Hepatocyte (in vitro differentiated cells): ENCODE measurements around the gene TMC6. TPM values are rescaled to one million over a fixed set of nuclear protein-coding genes. Genes with fewer than 3 reads are reported as not detected.
"Not testable (repeated sequence)": the region's sequence is repeated elsewhere in the genome, so short reads cannot be mapped to it uniquely, and the experiment has no call there.

Experiments
- DNase-seq: peaks from one replicate; pipeline ENCODE4 v3.0.0-alpha.2; 2016; ENCODE audit warnings: low spot score
- H2AFZ ChIP-seq: fragments of 200-600 bp; sonication (generic); 2 replicates; pipeline ENCODE4 v1.6.0; 2016; ENCODE audit warnings: antibody characterized with exemption, mild to moderate bottlenecking
- H3K27ac ChIP-seq: fragments of 200-600 bp; sonication (generic); 2 replicates; pipeline ENCODE4 v1.5.1; 2016; ENCODE audit warnings: mild to moderate bottlenecking
- H3K27me3 ChIP-seq: fragments of 200-600 bp; sonication (generic); 2 replicates; pipeline ENCODE4 v1.6.1; 2016
- H3K36me3 ChIP-seq: fragments of 200-600 bp; sonication (generic); replicated peaks from 2 replicates; pipeline ENCODE4 v1.5.1; 2016; ENCODE audit warnings: low read depth; ENCODE audit not compliant: insufficient read depth
- H3K4me1 ChIP-seq: fragments of 200-600 bp; sonication (generic); 2 replicates; pipeline ENCODE4 v1.5.1; 2016; ENCODE audit warnings: mild to moderate bottlenecking, moderate library complexity; ENCODE audit not compliant: insufficient read depth
- H3K4me2 ChIP-seq: fragments of 200-600 bp; sonication (generic); 2 replicates; pipeline ENCODE4 v1.6.0; 2016
- H3K4me3 ChIP-seq: fragments of 200-600 bp; sonication (generic); 2 replicates; pipeline ENCODE4 v1.5.1; 2016; ENCODE audit warnings: mild to moderate bottlenecking
- H3K79me2 ChIP-seq: fragments of 200-600 bp; sonication (generic); 2 replicates; pipeline ENCODE4 v1.6.0; 2017; ENCODE audit warnings: mild to moderate bottlenecking
- H3K9me2 ChIP-seq: fragments of 200-600 bp; sonication (generic); replicated peaks from 2 replicates; pipeline ENCODE4 v1.6.0; 2017; ENCODE audit warnings: mild to moderate bottlenecking; ENCODE audit not compliant: insufficient read depth
- H3K9me3 ChIP-seq: fragments of 200-600 bp; sonication (generic); 2 replicates; pipeline ENCODE4 v1.5.1; 2016; ENCODE audit warnings: low read depth, mild to moderate bottlenecking
- H4K20me1 ChIP-seq: fragments of 200-600 bp; sonication (generic); 2 replicates; pipeline ENCODE4 v1.6.0; 2016; ENCODE audit warnings: mild to moderate bottlenecking; ENCODE audit not compliant: insufficient read depth, poor library complexity, severe bottlenecking
- EZH2 ChIP-seq: fragments of 200-600 bp; sonication (generic); IDR thresholded peaks from 2 replicates; pipeline ENCODE4 v1.6.1; 2016; ENCODE audit warnings: antibody characterized with exemption, mild to moderate bottlenecking, borderline replicate concordance
- EZH2phosphoT487 ChIP-seq: fragments of 200-600 bp; sonication (generic); IDR thresholded peaks from one replicate; pipeline ENCODE4 v1.6.1; 2018; ENCODE audit warnings: antibody characterized with exemption, mild to moderate bottlenecking, low read depth, moderate library complexity; ENCODE audit not compliant: unreplicated experiment, severe bottlenecking
- WGBS: methylation state at CpG from one replicate; pipeline ENCODE4 v1.1.6; 2016; ENCODE audit warnings: low lambda C conversion rate; ENCODE audit errors: missing lambda C conversion rate; 5-methylcytosine and 5-hydroxymethylcytosine counted together
- polyA plus RNA-seq: library from polyadenylated mRNA; unstranded; fragments of >200 nt; fragmentation: Nextera tagmentation; extraction: Ambion mirVana; gene quantifications from 2 replicates; pipeline ENCODE4 v1.2.1, GENCODE V29; 2016
- total RNA-seq: library from RNA; depleted of rRNA; stranded (reverse); fragments of >200 nt; gene quantifications from 2 replicates; pipeline ENCODE4 v1.2.3, GENCODE V29; 2014
- TF ChIP-seq, protein P1 (sequence below): fragments of 200-600 bp; sonication (generic); IDR thresholded peaks from 2 replicates; pipeline ENCODE4 v1.5.1; 2016; ENCODE audit warnings: antibody characterized with exemption, mild to moderate bottlenecking; ENCODE audit not compliant: poor library complexity

The TMC6 gene
- total and polyA plus RNA-seq, 2 experiments from 2014 or later: 26.7 to 57.9 TPM

DNA sequence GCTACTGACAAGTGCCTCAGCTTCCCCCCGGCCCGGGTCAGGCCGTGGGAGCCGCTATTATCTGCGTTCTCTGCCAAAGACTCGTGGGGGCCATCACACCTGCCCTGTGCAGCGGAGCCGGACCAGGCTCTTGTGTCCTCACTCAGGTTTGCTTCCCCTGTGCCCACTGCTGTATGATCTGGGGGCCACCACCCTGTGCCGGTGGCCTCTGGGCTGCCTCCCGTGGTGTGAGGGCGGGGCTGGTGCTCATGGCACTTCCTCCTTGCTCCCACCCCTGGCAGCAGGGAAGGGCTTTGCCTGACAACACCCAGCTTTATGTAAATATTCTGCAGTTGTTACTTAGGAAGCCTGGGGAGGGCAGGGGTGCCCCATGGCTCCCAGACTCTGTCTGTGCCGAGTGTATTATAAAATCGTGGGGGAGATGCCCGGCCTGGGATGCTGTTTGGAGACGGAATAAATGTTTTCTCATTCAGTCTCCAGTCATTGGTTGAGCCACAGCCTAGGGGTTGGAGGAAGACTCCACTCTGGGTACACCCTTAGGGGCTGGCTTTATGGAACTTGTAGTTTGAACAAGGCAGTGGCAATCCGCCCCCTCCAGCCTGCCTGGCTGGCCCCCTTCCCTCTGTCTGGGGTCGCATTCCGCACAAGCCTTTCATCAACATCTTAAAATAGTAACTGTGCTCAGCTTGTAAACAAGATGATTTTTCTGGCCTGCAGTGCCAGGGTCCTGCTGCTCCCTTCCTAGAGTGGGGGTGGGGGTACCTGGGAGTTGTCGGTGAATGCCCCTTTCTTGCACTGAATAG lies 43.9 kb upstream of the TMC6 start:
- H3K36me3 ChIP-seq: no peaks in the 10 kb centered on the region
- 66% methylated on average over 19 of the region's 19 CpGs for WGBS
- H3K27ac ChIP-seq: peak overlapping the region; percentile 66
- DNase-seq: no peak
- no peaks in the 10 kb centered on the region for H3K9me3 ChIP-seq
- H3K4me1 ChIP-seq: peaks cover 20% of the 10 kb centered on the region
- peaks cover 16% of the 10 kb centered on the region for H3K79me2 ChIP-seq
- H4K20me1 ChIP-seq: no peaks in the 10 kb centered on the region
- H3K9me2 ChIP-seq: no peaks in the 10 kb centered on the region
- H2AFZ ChIP-seq: no peak overlapping the region
- TF ChIP-seq EZH2 (no peak), EZH2phosphoT487 (no peak)
- TF ChIP-seq, protein P1, sequence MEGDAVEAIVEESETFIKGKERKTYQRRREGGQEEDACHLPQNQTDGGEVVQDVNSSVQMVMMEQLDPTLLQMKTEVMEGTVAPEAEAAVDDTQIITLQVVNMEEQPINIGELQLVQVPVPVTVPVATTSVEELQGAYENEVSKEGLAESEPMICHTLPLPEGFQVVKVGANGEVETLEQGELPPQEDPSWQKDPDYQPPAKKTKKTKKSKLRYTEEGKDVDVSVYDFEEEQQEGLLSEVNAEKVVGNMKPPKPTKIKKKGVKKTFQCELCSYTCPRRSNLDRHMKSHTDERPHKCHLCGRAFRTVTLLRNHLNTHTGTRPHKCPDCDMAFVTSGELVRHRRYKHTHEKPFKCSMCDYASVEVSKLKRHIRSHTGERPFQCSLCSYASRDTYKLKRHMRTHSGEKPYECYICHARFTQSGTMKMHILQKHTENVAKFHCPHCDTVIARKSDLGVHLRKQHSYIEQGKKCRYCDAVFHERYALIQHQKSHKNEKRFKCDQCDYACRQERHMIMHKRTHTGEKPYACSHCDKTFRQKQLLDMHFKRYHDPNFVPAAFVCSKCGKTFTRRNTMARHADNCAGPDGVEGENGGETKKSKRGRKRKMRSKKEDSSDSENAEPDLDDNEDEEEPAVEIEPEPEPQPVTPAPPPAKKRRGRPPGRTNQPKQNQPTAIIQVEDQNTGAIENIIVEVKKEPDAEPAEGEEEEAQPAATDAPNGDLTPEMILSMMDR: no peak
- H3K27me3 ChIP-seq: no peaks in the 10 kb centered on the region
- H3K4me3 ChIP-seq: no peak overlapping the region
- peak overlapping the region; percentile 16 for H3K4me2 ChIP-seq

DNA sequence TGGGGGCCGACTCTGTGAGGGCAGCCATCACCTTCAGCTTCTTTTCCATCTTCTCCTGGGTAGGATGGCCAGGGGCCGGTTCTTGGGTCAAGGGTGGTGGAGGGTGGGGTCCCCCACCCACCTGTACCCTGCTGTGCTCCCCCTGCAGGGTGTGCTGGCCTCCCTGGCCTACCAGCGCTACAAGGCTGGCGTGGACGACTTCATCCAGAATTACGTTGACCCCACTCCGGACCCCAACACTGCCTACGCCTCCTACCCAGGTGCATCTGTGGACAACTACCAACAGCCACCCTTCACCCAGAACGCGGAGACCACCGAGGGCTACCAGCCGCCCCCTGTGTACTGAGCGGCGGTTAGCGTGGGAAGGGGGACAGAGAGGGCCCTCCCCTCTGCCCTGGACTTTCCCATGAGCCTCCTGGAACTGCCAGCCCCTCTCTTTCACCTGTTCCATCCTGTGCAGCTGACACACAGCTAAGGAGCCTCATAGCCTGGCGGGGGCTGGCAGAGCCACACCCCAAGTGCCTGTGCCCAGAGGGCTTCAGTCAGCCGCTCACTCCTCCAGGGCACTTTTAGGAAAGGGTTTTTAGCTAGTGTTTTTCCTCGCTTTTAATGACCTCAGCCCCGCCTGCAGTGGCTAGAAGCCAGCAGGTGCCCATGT lies 43.2 kb upstream of the TMC6 start:
- H3K27me3 ChIP-seq, H3K9me2 ChIP-seq, H2AFZ ChIP-seq, DNase-seq, H3K4me3 ChIP-seq, H3K4me2 ChIP-seq, H4K20me1 ChIP-seq, H3K36me3 ChIP-seq, H3K9me3 ChIP-seq: not testable (repeated sequence)
- peak overlapping the region; percentile 66 for H3K27ac ChIP-seq
- 91% methylated on average over 18 of the region's 19 CpGs for WGBS
- H3K79me2 ChIP-seq: peaks cover 16% of the 10 kb centered on the region
- H3K4me1 ChIP-seq: peaks cover 20% of the 10 kb centered on the region

DNA sequence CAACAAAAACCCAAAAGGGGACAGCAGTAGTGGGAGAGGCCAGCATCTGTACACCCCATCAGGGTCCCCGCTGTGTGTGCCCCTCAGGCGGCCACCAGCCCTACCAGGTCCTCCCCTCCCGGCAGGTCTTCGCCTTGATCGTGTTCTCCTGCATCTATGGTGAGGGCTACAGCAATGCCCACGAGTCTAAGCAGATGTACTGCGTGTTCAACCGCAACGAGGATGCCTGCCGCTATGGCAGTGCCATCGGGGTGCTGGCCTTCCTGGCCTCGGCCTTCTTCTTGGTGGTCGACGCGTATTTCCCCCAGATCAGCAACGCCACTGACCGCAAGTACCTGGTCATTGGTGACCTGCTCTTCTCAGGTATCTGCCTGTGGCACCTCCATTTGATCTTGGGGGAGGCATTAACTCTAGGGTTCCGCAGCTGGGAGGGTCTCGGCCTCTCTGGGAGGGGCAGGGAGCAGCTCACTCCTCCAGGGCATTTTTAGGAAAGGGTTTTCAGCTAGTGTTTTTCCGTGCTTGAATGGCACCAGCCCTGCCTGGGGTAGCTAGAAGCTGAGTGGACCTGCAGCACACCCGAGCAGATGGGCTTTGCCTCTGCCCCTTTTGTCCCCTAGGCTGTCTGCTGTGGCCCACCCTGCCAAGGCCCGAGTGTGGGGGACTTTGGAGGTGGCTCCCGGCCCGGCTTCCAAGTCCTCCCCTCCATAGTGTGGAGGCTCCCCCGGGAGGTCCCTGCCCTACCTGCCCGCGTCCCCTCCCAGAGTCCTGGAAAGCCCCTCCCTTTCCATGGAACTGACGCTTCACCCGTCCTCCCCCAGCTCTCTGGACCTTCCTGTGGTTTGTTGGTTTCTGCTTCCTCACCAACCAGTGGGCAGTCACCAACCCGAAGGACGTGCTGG lies 42.4 kb upstream of the TMC6 start:
- Histone ChIP-seq H4K20me1 (no peaks in the 10 kb centered on the region), H3K4me1 (peaks cover 20% of the 10 kb centered on the region), H3K9me3 (no peaks in the 10 kb centered on the region), H3K4me3 (no peak overlapping the region), H3K27ac (no peak overlapping the region), H3K4me2 (no peak overlapping the region), H3K36me3 (no peaks in the 10 kb centered on the region), H3K27me3 (no peaks in the 10 kb centered on the region), H3K79me2 (peaks cover 16% of the 10 kb centered on the region), H3K9me2 (no peaks in the 10 kb centered on the region), H2AFZ (no peak overlapping the region)
- TF ChIP-seq EZH2phosphoT487: no peak
- TF ChIP-seq, protein P1: no peak
- TF ChIP-seq EZH2: no peak
- DNase-seq: no peak
- WGBS: 90% methylated on average over 31 of the region's 31 CpGs
